Tibial artery (tissue), 4 donors: ENCODE measurements around the gene C1QTNF9B.
"Not testable (repeated sequence)": the region's sequence is repeated elsewhere in the genome, so short reads cannot be mapped to it uniquely, and the experiment has no call there.

Experiments
- DNase-seq, 2 donors: peaks; one replicate each; pipeline ENCODE4 v3.0.0-alpha.2; 2019
- H3K27ac ChIP-seq, 2 donors: fragments of 200-600 bp; sonication (generic) in 1 of 2; 1 replicate in 1 of 2; 2 replicates in 1 of 2; pipeline ENCODE4 v1.5.1; 2018 to 2019; ENCODE audit warnings: mild to moderate bottlenecking in 1 of 2
- H3K27me3 ChIP-seq, 2 donors: fragments of 200-600 bp; sonication (generic) in 1 of 2; one replicate each; pipeline versions ENCODE4 v1.5.1 to v1.6.0; 2016 to 2019
- H3K36me3 ChIP-seq, 3 donors: fragments of 200-600 bp; sonication (generic) in 2 of 3; one replicate each; pipeline ENCODE4 v1.5.1; 2016 to 2019; ENCODE audit warnings: mild to moderate bottlenecking in 2 of 3
- H3K4me1 ChIP-seq, 4 donors: fragments of 200-600 bp; sonication (generic) in 2 of 4; 1 replicate in 3 of 4; 2 replicates in 1 of 4; pipeline ENCODE4 v1.5.1; 2016 to 2019
- H3K4me3 ChIP-seq, 2 donors: fragments of 200-600 bp; sonication (generic) in 1 of 2; 1 replicate in 1 of 2; 2 replicates in 1 of 2; pipeline ENCODE4 v1.5.1; 2018 to 2019; ENCODE audit warnings: mild to moderate bottlenecking in 2 of 2
- H3K9me3 ChIP-seq, 3 donors: fragments of 200-600 bp; sonication (generic) in 1 of 3; one replicate each; pipeline ENCODE4 v1.5.1; 2016 to 2019
- CTCF ChIP-seq, 2 experiments: fragments of 200-600 bp in 1 of 2; fragments of 450-650 bp in 1 of 2; IDR thresholded peaks; one replicate each; pipeline ENCODE4 v1.5.1; 2017 to 2019; ENCODE audit warnings: antibody characterized with exemption in 2 of 2, mild to moderate bottlenecking in 1 of 2, moderate library complexity in 1 of 2
- intact Hi-C: fragments of 100-400 bp; cut with DNase I; formaldehyde crosslinking; loops from one replicate; pipeline ENCODE4 v1.15.0; 2023; ENCODE audit warnings: low total_unique reads

C1QTNF9B gene

GRCh38 chr13:23889615-23890607 is 7.4 kb downstream of the C1QTNF9B start:
- H3K27ac ChIP-seq, result peak overlapping the region; percentile 81 to 82
- no peaks in the 10 kb centered on the region for H3K9me3 ChIP-seq
- H3K27me3 ChIP-seq, result no peaks in the 10 kb centered on the region
- peaks cover 4% of the 10 kb centered on the region in 3 donors for H3K36me3 ChIP-seq
- no peak for TF ChIP-seq CTCF (IDR thresholded peaks at IDR 0.05)
- peaks cover 0 to 20% (median 8%) of the 10 kb centered on the region in 4 donors for H3K4me1 ChIP-seq
- intact Hi-C loops, result no loop called here
- H3K4me3 ChIP-seq, result peak overlapping the region; percentile 74 to 75
- DNase-seq, result no peak

GRCh38 chr13:23888658-23889614 is 8.4 kb downstream of the C1QTNF9B start, which contains the start of gene MIPEP:
MIPEP (minus strand) TSS chr13:23889400; CDS start chr13:23889320, 80 bp downstream.
- TF ChIP-seq CTCF (IDR thresholded peaks at IDR 0.05), result peak; percentile 68 to 75
- Histone ChIP-seq H3K27ac (peak within 1 kb of the TSS; percentile 81 to 82), H3K36me3 (peaks cover 9 to 10% (median 9%) of the 10 kb centered on the region in 3 donors), H3K4me1 (peaks cover 0 to 22% (median 9%) of the 10 kb centered on the region in 4 donors), H3K9me3 (no peaks in the 10 kb centered on the region), H3K4me3 (peak within 1 kb of the TSS; percentile 74 to 75), H3K27me3 (no peaks in the 10 kb centered on the region)
- intact Hi-C loops, result no loop called here
- peak; percentile 90 to 96 for DNase-seq

DNA sequence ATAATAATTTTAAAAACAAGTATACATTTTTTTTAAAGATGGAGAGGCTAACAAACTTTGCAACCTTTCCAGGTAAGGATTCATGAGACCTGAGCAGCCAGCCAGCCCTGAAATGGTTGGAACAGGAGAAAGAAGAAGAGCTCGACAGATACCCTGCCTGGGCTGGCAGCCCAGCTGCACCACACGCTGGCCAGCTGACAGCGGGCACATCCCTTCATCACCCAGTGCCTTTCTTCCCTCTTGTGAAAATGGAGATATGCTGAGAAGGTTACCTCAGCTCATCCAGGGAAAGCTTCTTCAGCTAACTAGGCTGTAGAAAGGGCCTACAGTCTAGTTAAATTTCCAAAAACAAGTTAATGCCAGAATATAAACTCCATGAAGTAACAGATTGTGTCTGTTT is 12.9 kb downstream of the C1QTNF9B start:
- intact Hi-C loops, H3K27ac ChIP-seq, H3K27me3 ChIP-seq, H3K4me3 ChIP-seq, H3K9me3 ChIP-seq, DNase-seq: not testable (repeated sequence)
- Histone ChIP-seq H3K4me1 (peaks cover 0 to 13% (median 6%) of the 10 kb centered on the region in 4 donors), H3K36me3 (peaks cover 9 to 16% (median 9%) of the 10 kb centered on the region in 3 donors)

GRCh38 chr13:23883255-23883654 is 14.0 kb downstream of the C1QTNF9B start:
- no peak overlapping the region for H3K4me3 ChIP-seq

GRCh38 chr13:23881402-23881800 is 15.9 kb downstream of the C1QTNF9B start:
- H3K9me3 ChIP-seq, H3K4me3 ChIP-seq, H3K27me3 ChIP-seq, DNase-seq, intact Hi-C loops, H3K4me1 ChIP-seq, H3K27ac ChIP-seq: not testable (repeated sequence)
- H3K36me3 ChIP-seq, result peaks cover 9 to 36% (median 9%) of the 10 kb centered on the region in 3 donors

More at GRCh38 chr13:23883255-23883654, 14.0 kb downstream of the C1QTNF9B start:
- Histone ChIP-seq H3K36me3 (peaks cover 9 to 27% (median 9%) of the 10 kb centered on the region in 3 donors), H3K9me3 (no peaks in the 10 kb centered on the region), H3K4me1 (peaks cover 0 to 10% (median 5%) of the 10 kb centered on the region in 4 donors), H3K27me3 (no peaks in the 10 kb centered on the region), H3K27ac (no peak overlapping the region)
- intact Hi-C loops, result no loop called here
- no peak for DNase-seq
- no peak for TF ChIP-seq CTCF (IDR thresholded peaks at IDR 0.05)

DNA sequence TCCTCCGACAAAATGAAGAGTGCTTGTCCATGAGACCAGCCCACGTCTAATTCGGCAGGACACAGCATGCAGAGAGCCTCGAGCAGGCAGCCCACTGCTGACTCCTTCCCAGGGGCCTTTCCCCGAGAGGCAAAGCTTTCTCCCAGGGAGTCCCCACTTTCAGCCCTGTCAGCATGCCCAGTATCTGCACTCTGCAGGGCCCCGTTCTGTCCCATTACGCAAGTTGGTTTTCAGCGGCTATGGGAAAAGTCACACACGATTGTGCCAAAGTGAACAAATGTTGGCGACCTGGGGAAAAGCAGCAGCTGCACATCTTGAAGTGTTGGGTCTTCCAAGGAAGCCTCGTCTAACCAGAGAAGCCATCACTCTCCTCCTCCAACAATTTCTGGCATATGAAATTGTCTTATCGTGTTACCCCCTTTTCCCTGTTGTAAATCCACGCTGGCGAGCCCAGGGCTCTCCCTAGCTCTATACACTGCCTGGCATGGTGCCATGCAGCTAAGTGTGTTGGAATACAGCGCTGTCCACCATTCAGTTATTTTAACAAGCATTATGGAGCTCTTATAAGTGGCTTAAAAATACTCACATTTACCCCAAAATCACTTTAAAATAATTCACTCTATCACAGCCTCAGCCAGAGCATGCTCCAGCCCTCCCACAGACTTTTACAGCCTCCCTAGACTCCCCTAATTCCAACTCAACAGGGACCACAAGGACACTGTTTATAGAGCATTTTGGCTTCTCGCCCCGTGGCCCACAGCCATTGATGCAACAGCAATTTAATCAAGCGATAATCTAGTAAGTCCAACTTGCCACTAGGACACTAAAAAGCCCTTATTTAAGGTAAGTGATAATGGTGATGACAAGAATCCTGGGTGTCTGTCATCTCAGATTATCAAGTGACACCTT is 16.6 kb downstream of the C1QTNF9B start:
- H3K4me1 ChIP-seq, intact Hi-C loops, H3K27me3 ChIP-seq, H3K27ac ChIP-seq, DNase-seq, H3K4me3 ChIP-seq, H3K9me3 ChIP-seq: not testable (repeated sequence)
- peaks cover 9 to 36% (median 9%) of the 10 kb centered on the region in 3 donors for H3K36me3 ChIP-seq
